Breast epithelium (tissue), 4 donors: Measurements from ENCODE around the gene RTN4. TPM values are rescaled to one million over a fixed set of nuclear protein-coding genes. Genes with fewer than 3 reads are reported as not detected.

Source experiments
- DNase-seq, 2 donors: peaks; one replicate each; pipeline ENCODE4 v3.0.0-alpha.2; 2019; ENCODE audit warnings: low spot score in 2 of 2
- H3K27ac ChIP-seq, 2 donors: fragments of 200-600 bp; sonication (generic) in 1 of 2; one replicate each; pipeline ENCODE4 v1.5.1; 2016 to 2019; ENCODE audit warnings: mild to moderate bottlenecking in 1 of 2
- H3K27me3 ChIP-seq, 2 donors: fragments of 200-600 bp; sonication (generic) in 1 of 2; one replicate each; pipeline versions ENCODE4 v1.5.1 to v1.6.0; 2017 to 2019; ENCODE audit warnings: control low read depth in 1 of 2, mild to moderate bottlenecking in 1 of 2
- H3K36me3 ChIP-seq: fragments of 200-600 bp; one replicate; pipeline ENCODE4 v1.5.1; 2019
- H3K4me1 ChIP-seq, 2 donors: fragments of 200-600 bp; sonication (generic); one replicate each; pipeline ENCODE4 v1.5.1; 2016 to 2019; ENCODE audit warnings: control low read depth in 1 of 2
- H3K4me3 ChIP-seq, 3 donors: fragments of 200-600 bp; sonication (generic); 1 replicate in 2 of 3; 2 replicates in 1 of 3; pipeline ENCODE4 v1.5.1; 2016 to 2019; ENCODE audit warnings: mild to moderate bottlenecking in 3 of 3, moderate library complexity in 2 of 3
- H3K9me3 ChIP-seq, 2 donors: fragments of 200-600 bp; sonication (generic) in 1 of 2; one replicate each; pipeline ENCODE4 v1.5.1; 2016 to 2019; ENCODE audit warnings: control low read depth in 1 of 2
- CTCF ChIP-seq, 3 donors: fragments of 450-650 bp; IDR thresholded peaks; one replicate each; pipeline ENCODE4 v1.5.1; 2016 to 2017; ENCODE audit warnings: antibody characterized with exemption in 3 of 3, mild to moderate bottlenecking in 3 of 3, moderate library complexity in 3 of 3
- POLR2A ChIP-seq: fragments of 450-650 bp; IDR thresholded peaks from one replicate; pipeline ENCODE4 v1.6.1; 2016; ENCODE audit warnings: antibody characterized with exemption, mild to moderate bottlenecking, moderate library complexity
- POLR2AphosphoS5 ChIP-seq, 3 donors: sonication (generic); formaldehyde crosslinking; IDR thresholded peaks; one replicate each; pipeline ENCODE4 v1.6.1; 2017; ENCODE audit warnings: antibody characterized with exemption in 3 of 3
- intact Hi-C: fragments of 100-400 bp; cut with DNase I; formaldehyde crosslinking; loops from one replicate; pipeline ENCODE4 v1.15.1; 2023; ENCODE audit warnings: low total_unique reads
- total RNA-seq, 3 donors: library from RNA; depleted of rRNA; stranded (reverse); fragments of >200 nt; gene quantifications; one replicate each; pipeline ENCODE4 v1.1.0, GENCODE V29; 2016

RTN4 gene
- total RNA-seq, 3 donors from 2014 or later = 188 to 419 (median 201) TPM

- TF ChIP-seq POLR2AphosphoS5 (IDR thresholded peaks at IDR 0.05) (peak in 1 of 3 donors; percentile 22), CTCF (IDR thresholded peaks at IDR 0.05) (no peak), POLR2A (no peak)
- Histone ChIP-seq H3K36me3 (no peaks in the 10 kb centered on the region), H3K4me1 (peaks cover 0 to 26% of the 10 kb centered on the region in 2 donors), H3K27me3 (no peaks in the 10 kb centered on the region), H3K4me3 (no peak overlapping the region), H3K27ac (peak overlapping the region; percentile 52 to 58), H3K9me3 (no peaks in the 10 kb centered on the region)
- no peak for DNase-seq
- intact Hi-C loops = no loop called here
Measured at GRCh38 chr2:55026202-55026601, 24.0 kb downstream of the RTN4 start.

GRCh38 chr2:55025627-55026026, 24.6 kb downstream of the RTN4 start:
- intact Hi-C loops = no loop called here
- no peak for DNase-seq
- Histone ChIP-seq H3K27me3 (no peaks in the 10 kb centered on the region), H3K9me3 (no peaks in the 10 kb centered on the region), H3K4me1 (peaks cover 0 to 23% of the 10 kb centered on the region in 2 donors), H3K36me3 (no peaks in the 10 kb centered on the region), H3K27ac (peak overlapping the region in 1 of 2 donors; percentile 31), H3K4me3 (no peak overlapping the region)
- no peak for TF ChIP-seq POLR2AphosphoS5 (IDR thresholded peaks at IDR 0.05)
- TF ChIP-seq POLR2A = no peak

- Histone ChIP-seq H3K27ac (peak overlapping the region; percentile 31 to 48), H3K36me3 (no peaks in the 10 kb centered on the region), H3K4me3 (no peak overlapping the region), H3K27me3 (no peaks in the 10 kb centered on the region), H3K4me1 (peaks cover 0 to 23% of the 10 kb centered on the region in 2 donors), H3K9me3 (no peaks in the 10 kb centered on the region)
- no peak for TF ChIP-seq POLR2AphosphoS5 (IDR thresholded peaks at IDR 0.05)
- no peak for TF ChIP-seq POLR2A
- TF ChIP-seq CTCF (IDR thresholded peaks at IDR 0.05) = no peak
- intact Hi-C loops = no loop called here
- DNase-seq = no peak
Measured at GRCh38 chr2:55025082-55025481, 25.2 kb downstream of the RTN4 start.

- intact Hi-C loops = no loop called here
Measured at GRCh38 chr2:55022476-55022875, 27.8 kb downstream of the RTN4 start.

GRCh38 chr2:55019526-55020258, 30.6 kb downstream of the RTN4 start:
- Histone ChIP-seq H3K36me3 (no peaks in the 10 kb centered on the region), H3K4me1 (no peaks in the 10 kb centered on the region), H3K27me3 (no peaks in the 10 kb centered on the region), H3K4me3 (no peak overlapping the region), H3K27ac (no peak overlapping the region), H3K9me3 (no peaks in the 10 kb centered on the region)
- DNase-seq = no peak
- no peak for TF ChIP-seq CTCF (IDR thresholded peaks at IDR 0.05)
- no peak for TF ChIP-seq POLR2AphosphoS5 (IDR thresholded peaks at IDR 0.05)
- no peak for TF ChIP-seq POLR2A
- intact Hi-C loops = no loop called here

More at GRCh38 chr2:55022476-55022875, 27.8 kb downstream of the RTN4 start:
- Histone ChIP-seq H3K4me3 (no peak overlapping the region), H3K27me3 (no peaks in the 10 kb centered on the region), H3K36me3 (no peaks in the 10 kb centered on the region), H3K27ac (peak overlapping the region in 1 of 2 donors; percentile 3), H3K4me1 (peaks cover 0 to 16% of the 10 kb centered on the region in 2 donors), H3K9me3 (no peaks in the 10 kb centered on the region)
- no peak for DNase-seq
- no peak for TF ChIP-seq CTCF (IDR thresholded peaks at IDR 0.05)
- TF ChIP-seq POLR2A = no peak
- TF ChIP-seq POLR2AphosphoS5 (IDR thresholded peaks at IDR 0.05) = no peak
